Breast epithelium (tissue), 3 donors: Measurements from ENCODE around the gene ZNF318.
"Not testable (repeated sequence)": the region's sequence is repeated elsewhere in the genome, so short reads cannot be mapped to it uniquely, and the experiment has no call there.

ENCODE experiments used
- POLR2A ChIP-seq: fragments of 450-650 bp; IDR thresholded peaks from one replicate; pipeline ENCODE4 v1.6.1; 2016; ENCODE audit warnings: antibody characterized with exemption, mild to moderate bottlenecking, moderate library complexity
- TF ChIP-seq, protein P1 (sequence below), 3 donors: fragments of 450-650 bp; IDR thresholded peaks; one replicate each; pipeline ENCODE4 v1.5.1; 2016 to 2017; ENCODE audit warnings: antibody characterized with exemption in 3 of 3, mild to moderate bottlenecking in 3 of 3, moderate library complexity in 3 of 3

DNA sequence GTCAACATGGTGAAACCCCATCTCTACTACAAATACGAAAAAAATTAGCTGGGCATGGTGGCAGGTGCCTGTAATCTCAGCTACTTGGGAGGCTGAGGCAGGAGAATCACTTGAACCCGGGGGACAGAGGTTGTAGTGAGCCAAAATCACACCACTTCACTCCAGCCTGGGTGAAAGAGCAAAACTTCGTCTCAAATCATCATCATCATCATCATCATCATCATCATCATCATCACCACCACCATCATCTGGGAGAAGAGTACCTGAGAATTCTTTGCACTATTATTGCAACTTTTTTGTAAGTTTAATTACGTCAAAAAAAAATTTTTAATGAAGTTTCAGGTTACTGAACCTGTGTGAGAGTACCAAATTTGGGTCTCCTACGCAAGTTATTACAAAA lies 17.5 kb downstream of the ZNF318 start:
- TF ChIP-seq POLR2A, result not testable (repeated sequence)
- TF ChIP-seq, protein P1, sequence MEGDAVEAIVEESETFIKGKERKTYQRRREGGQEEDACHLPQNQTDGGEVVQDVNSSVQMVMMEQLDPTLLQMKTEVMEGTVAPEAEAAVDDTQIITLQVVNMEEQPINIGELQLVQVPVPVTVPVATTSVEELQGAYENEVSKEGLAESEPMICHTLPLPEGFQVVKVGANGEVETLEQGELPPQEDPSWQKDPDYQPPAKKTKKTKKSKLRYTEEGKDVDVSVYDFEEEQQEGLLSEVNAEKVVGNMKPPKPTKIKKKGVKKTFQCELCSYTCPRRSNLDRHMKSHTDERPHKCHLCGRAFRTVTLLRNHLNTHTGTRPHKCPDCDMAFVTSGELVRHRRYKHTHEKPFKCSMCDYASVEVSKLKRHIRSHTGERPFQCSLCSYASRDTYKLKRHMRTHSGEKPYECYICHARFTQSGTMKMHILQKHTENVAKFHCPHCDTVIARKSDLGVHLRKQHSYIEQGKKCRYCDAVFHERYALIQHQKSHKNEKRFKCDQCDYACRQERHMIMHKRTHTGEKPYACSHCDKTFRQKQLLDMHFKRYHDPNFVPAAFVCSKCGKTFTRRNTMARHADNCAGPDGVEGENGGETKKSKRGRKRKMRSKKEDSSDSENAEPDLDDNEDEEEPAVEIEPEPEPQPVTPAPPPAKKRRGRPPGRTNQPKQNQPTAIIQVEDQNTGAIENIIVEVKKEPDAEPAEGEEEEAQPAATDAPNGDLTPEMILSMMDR (IDR thresholded peaks at IDR 0.05), result not testable (repeated sequence)
